Measurements from ENCODE around the gene PKIB.
"Not testable (repeated sequence)": the region's sequence is repeated elsewhere in the genome, so short reads cannot be mapped to it uniquely, and the experiment has no call there.

PKIB gene

GRCh38 chr6:122580737-122581136, 29.5 kb upstream of the PKIB start:
- no peaks in the 10 kb centered on the region for H3K27me3 Mint-ChIP-seq (ENCODE audit: low read depth, poor library complexity)
- H3K36me3 Mint-ChIP-seq (ENCODE audit: low read depth): peaks cover 54% of the 10 kb centered on the region
- H3K4me3 Mint-ChIP-seq: no peak overlapping the region
- no peak for DNase-seq
- no peak overlapping the region for H3K27ac Mint-ChIP-seq
- no peaks in the 10 kb centered on the region for H3K4me1 Mint-ChIP-seq
- peaks cover 30% of the 10 kb centered on the region for H3K9me3 Mint-ChIP-seq
- TF ChIP-seq, protein P1, sequence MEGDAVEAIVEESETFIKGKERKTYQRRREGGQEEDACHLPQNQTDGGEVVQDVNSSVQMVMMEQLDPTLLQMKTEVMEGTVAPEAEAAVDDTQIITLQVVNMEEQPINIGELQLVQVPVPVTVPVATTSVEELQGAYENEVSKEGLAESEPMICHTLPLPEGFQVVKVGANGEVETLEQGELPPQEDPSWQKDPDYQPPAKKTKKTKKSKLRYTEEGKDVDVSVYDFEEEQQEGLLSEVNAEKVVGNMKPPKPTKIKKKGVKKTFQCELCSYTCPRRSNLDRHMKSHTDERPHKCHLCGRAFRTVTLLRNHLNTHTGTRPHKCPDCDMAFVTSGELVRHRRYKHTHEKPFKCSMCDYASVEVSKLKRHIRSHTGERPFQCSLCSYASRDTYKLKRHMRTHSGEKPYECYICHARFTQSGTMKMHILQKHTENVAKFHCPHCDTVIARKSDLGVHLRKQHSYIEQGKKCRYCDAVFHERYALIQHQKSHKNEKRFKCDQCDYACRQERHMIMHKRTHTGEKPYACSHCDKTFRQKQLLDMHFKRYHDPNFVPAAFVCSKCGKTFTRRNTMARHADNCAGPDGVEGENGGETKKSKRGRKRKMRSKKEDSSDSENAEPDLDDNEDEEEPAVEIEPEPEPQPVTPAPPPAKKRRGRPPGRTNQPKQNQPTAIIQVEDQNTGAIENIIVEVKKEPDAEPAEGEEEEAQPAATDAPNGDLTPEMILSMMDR (IDR thresholded peaks at IDR 0.05): no peak

DNA sequence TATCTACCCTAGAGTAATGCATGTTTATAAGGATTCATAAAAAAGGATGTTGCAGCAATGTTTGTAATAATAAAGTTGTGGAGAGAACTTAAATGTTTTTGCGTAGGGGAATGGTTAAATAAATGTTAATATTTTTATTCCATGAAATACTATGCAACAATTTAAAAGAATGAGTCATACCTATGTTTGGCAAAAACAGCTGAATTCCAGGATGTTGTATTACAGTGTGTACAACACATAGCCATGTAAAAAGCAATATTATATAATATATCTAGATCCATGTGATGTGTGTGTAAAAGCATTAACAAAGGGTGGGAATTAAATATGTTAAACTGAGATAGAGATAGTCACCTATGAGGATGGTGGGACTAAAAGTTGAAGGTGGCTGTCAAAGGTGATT, 21.1 kb upstream of the PKIB start:
- DNase-seq: no peak
- Mint-ChIP-seq H3K36me3 (ENCODE audit: low read depth) (peaks cover 55% of the 10 kb centered on the region), H3K4me1 (no peaks in the 10 kb centered on the region), H3K27ac (no peak overlapping the region), H3K9me3 (peaks cover 28% of the 10 kb centered on the region), H3K27me3 (ENCODE audit: low read depth, poor library complexity) (peaks cover 3% of the 10 kb centered on the region), H3K4me3 (no peak overlapping the region)
- TF ChIP-seq, protein P1 (IDR thresholded peaks at IDR 0.05): no peak

DNA sequence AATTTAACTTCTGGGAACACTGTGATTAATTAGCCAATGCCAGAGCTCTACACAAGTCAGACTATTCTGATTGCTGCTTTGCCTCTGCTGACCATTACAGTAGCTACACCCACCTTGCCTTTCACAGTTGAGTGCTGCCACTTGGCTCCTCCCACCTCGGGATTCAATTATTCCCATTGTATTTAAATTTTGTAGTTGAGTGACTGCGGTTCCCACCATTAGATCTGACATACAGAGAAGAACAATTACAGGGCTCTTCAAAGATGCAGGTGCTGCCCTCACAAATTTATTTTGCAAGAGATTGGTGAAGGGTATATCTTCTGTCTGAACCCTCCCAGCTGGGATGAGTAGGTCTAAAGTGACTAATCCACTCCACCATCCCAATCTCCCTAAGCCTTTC, 11.9 kb upstream of the PKIB start:
- H3K4me3 Mint-ChIP-seq; H3K27ac Mint-ChIP-seq; DNase-seq; H3K4me1 Mint-ChIP-seq; H3K27me3 Mint-ChIP-seq (ENCODE audit: low read depth, poor library complexity): not testable (repeated sequence)
- Mint-ChIP-seq H3K36me3 (ENCODE audit: low read depth) (peaks cover 80% of the 10 kb centered on the region), H3K9me3 (peaks cover 36% of the 10 kb centered on the region)

DNA sequence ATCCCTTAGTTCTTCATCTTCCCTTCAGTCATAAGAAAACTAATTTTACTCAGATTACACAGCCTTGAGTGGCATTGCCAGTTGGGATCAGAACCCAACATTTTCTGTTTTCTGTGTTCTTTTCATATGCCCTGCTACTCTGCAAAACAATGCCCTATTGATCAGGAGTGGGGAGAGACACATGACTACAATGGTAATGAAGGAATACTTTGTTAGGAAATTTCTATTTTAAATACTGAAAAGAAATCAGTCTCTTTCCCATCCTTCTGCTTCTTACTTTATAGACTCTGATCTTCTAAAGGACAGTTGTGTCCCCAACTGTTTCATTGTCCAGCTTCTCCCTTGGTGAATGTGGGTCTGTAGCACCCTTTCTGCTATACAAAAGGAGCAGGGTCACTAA, 5.5 kb upstream of the PKIB start:
- Mint-ChIP-seq H3K27ac (no peak overlapping the region), H3K27me3 (ENCODE audit: low read depth, poor library complexity) (peaks cover 26% of the 10 kb centered on the region), H3K4me3 (no peak overlapping the region), H3K4me1 (peaks cover 3% of the 10 kb centered on the region), H3K9me3 (no peaks in the 10 kb centered on the region), H3K36me3 (ENCODE audit: low read depth) (peaks cover 46% of the 10 kb centered on the region)
- no peak for DNase-seq
- TF ChIP-seq, protein P1 (IDR thresholded peaks at IDR 0.05): no peak

DNA sequence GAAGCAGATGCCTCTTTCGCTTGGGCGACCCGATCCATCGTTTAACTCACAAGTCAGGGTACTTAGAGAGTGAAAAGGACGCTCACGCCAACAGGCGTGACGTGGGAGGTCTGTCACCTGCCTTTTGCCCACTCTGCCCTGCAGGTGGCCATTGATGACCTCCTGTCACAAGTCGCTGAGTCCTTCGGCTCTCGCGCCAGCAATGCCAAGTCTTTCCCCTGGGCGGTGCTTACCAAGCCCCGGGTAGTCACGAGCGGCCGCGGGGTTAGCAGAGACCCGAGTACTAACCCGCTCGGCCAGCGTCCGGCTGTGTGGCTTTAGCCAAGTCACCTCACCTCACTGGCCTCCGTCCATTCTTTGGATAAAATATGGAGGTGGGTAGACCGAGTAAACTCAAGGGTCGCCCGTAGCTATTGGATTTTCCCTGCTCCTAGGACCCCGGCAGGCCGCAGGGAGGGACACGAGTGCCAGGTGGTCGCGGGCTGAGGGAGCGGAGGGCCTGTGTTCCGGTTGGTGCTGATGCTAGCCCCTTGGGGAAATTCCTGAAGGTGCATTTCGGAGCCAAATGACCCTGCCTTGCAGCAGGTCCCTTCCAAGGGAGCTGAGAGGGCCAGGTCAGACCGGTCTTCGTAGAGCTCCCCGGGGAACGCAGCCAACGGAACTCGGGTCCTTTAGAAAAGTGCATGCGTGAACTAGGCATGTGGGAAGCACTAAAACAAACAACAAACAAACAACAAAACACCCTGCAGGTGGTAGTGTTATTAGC, 668 bp downstream of the PKIB start:
- peaks cover 6% of the 10 kb centered on the region for H3K9me3 Mint-ChIP-seq
- H3K4me1 Mint-ChIP-seq: peaks cover 13% of the 10 kb centered on the region
- DNase-seq: peak; percentile 55
- H3K4me3 Mint-ChIP-seq: peak overlapping the region; percentile 78
- no peak overlapping the region for H3K27ac Mint-ChIP-seq
- peaks cover 26% of the 10 kb centered on the region for H3K36me3 Mint-ChIP-seq (ENCODE audit: low read depth)
- H3K27me3 Mint-ChIP-seq (ENCODE audit: low read depth, poor library complexity): peaks cover 50% of the 10 kb centered on the region
- TF ChIP-seq, protein P1 (IDR thresholded peaks at IDR 0.05): no peak

GRCh38 chr6:122612838-122613237, 2.6 kb downstream of the PKIB start:
- TF ChIP-seq, protein P1 (IDR thresholded peaks at IDR 0.05): no peak
- Mint-ChIP-seq H3K4me3 (no peak overlapping the region), H3K36me3 (ENCODE audit: low read depth) (peaks cover 24% of the 10 kb centered on the region), H3K27ac (no peak overlapping the region), H3K4me1 (peaks cover 13% of the 10 kb centered on the region), H3K27me3 (ENCODE audit: low read depth, poor library complexity) (peaks cover 42% of the 10 kb centered on the region), H3K9me3 (peaks cover 9% of the 10 kb centered on the region)
- no peak for DNase-seq

Measured in nephron progenitor cell (in vitro differentiated cells).